Left cardiac atrium (tissue), 4 donors: ENCODE results near the gene PNP. TPM values are rescaled to one million over a fixed set of nuclear protein-coding genes. Genes with fewer than 3 reads are reported as not detected.
A peak's percentile ranks its signal among the peaks of the same experiment; 100 is the strongest.
"Not testable (repeated sequence)": the region's sequence is repeated elsewhere in the genome, so short reads cannot be mapped to it uniquely, and the experiment has no call there.

Source experiments
- ATAC-seq, 2 donors: fragments of 200-7000 bp; cut with Tn5 transposase; one replicate each; pipeline ENCODE4 v1.9.1; 2020; ENCODE audit warnings: mild to moderate bottlenecking in 2 of 2, moderate library complexity in 2 of 2
- DNase-seq: peaks from one replicate; pipeline ENCODE4 v3.0.0-alpha.2; 2020
- intact Hi-C, 2 donors: fragments of 100-400 bp; cut with DNase I; formaldehyde crosslinking; loops; one replicate each; pipeline versions ENCODE4 v1.14.1 to v1.15.1; 2022 to 2023
- total RNA-seq, 2 donors: library from RNA; stranded (reverse); fragmentation: NEBNext Ultra II Directional; extraction: Animal tissue kit (Norgen Biotek cat#: 25700); gene quantifications; one replicate each; pipeline ENCODE4 v1.2.1, GENCODE V29; 2021
- donor health status: DM: no; HTN: yes; CAD: no.
- donor health status: DM: no; HTN: yes; CAD: no; lungs with severe emphysema.
- donor health status: DM: yes; HTN: yes; CAD: no.
- donor health status: Dilated cardiomyopathy.

PNP gene
- total RNA-seq, 2 donors from 2014 or later = 10.8 to 29.4 TPM

- intact Hi-C loops = loop anchor here in 1 of 2 donors (10.0 kb wide), 2 partner anchors 108 to 232 kb away; partner anchors contain the start of genes ANG, PARP2 and RNASE4
- DNase-seq, ATAC-seq: not testable (repeated sequence)
Measured at GRCh38 chr14:20452831-20453230, 16.4 kb upstream of the PNP start.

- intact Hi-C loops = loop anchor here in 1 of 2 donors (2.0 to 10.0 kb wide), 3 partner anchors 42 to 230 kb away; partner anchors contain the start of genes ANG, PARP2, RNASE4 and TEP1
- DNase-seq = peak; percentile 99
- ATAC-seq = peak; percentile 96
Measured at GRCh38 chr14:20454516-20455354, 14.5 kb upstream of the PNP start, which contains the start of the genes APEX1 and OSGEP. Gene APEX1, plus strand, starts transcription at chr14:20455226. Its CDS starts 420 bp downstream, at chr14:20455646. Gene OSGEP, minus strand, starts transcription at chr14:20454812. Its CDS starts 129 bp downstream, at chr14:20454683.

- DNase-seq (no peak), ATAC-seq (peak; percentile 66 to 76)
- intact Hi-C loops = loop anchor here in 1 of 2 donors (2.0 to 10.0 kb wide), 3 partner anchors 43 to 229 kb away; partner anchors contain the start of genes ANG, PARP2, RNASE4 and TEP1
Measured at GRCh38 chr14:20455355-20456300, 13.6 kb upstream of the PNP start.

GRCh38 chr14:20456971-20457370 lies 12.2 kb upstream of the PNP start:
- peak; percentile 34 for DNase-seq
- intact Hi-C loops = loop anchor here in 1 of 2 donors (10.0 kb wide), 2 partner anchors 112 to 228 kb away; partner anchors contain the start of genes ANG, PARP2 and RNASE4

GRCh38 chr14:20458031-20458789 lies 11.0 kb upstream of the PNP start:
- no peak for ATAC-seq
- no peak for DNase-seq
- intact Hi-C loops = loop anchor here in 1 of 2 donors (10.0 kb wide), 2 partner anchors 113 to 227 kb away; partner anchors contain the start of genes ANG, PARP2 and RNASE4

More at GRCh38 chr14:20456971-20457370, 12.2 kb upstream of the PNP start:
- ATAC-seq = no peak

- ATAC-seq (peak; percentile 0 to 20), DNase-seq (no peak)
- intact Hi-C loops = loop anchor here in 1 of 2 donors (10.0 kb wide), 1 partner anchor 116 kb away; the partner anchor contains the start of gene PARP2
Measured at GRCh38 chr14:20460458-20461224, 8.6 kb upstream of the PNP start.

- peak; percentile 99 for DNase-seq
- intact Hi-C loops = loop anchor here in 1 of 2 donors (10.0 kb wide), 1 partner anchor 117 kb away; the partner anchor contains the start of gene PARP2
- peak; percentile 96 to 97 for ATAC-seq
Measured at GRCh38 chr14:20461225-20462141, 7.7 kb upstream of the PNP start, which contains the start of gene PIP4P1. Gene PIP4P1, minus strand, starts transcription at chr14:20461434. Its CDS starts 109 bp downstream, at chr14:20461325.

- peak in 1 of 2 donors; percentile 1 for ATAC-seq
- DNase-seq = peak; percentile 33
- intact Hi-C loops = loop anchor here in 1 of 2 donors (10.0 kb wide), 1 partner anchor 124 kb away; the partner anchor contains the start of gene PARP2
Measured at GRCh38 chr14:20468764-20469241, 403 bp upstream of the PNP start.

- ATAC-seq = peak; percentile 67 to 91
- DNase-seq = peak; percentile 42
- intact Hi-C loops = loop anchor here (10.0 kb wide), 2 partner anchors 125 to 135 kb away; partner anchors contain the start of gene PARP2 (in 1 of the 2)
Measured at GRCh38 chr14:20469890-20470602, 840 bp downstream of the PNP start.

GRCh38 chr14:20470603-20470901 lies 1.3 kb downstream of the PNP start:
- no peak for DNase-seq
- ATAC-seq = no peak
- intact Hi-C loops = loop anchor here in 1 of 2 donors (10.0 kb wide), 1 partner anchor 134 kb away; no protein-coding TSS in a partner anchor

GRCh38 chr14:20472536-20473169 lies 3.4 kb downstream of the PNP start:
- intact Hi-C loops = loop anchor here in 1 of 2 donors (10.0 kb wide), 1 partner anchor 132 kb away; no protein-coding TSS in a partner anchor
- DNase-seq = no peak
- ATAC-seq = no peak

- intact Hi-C loops = loop anchor here in 1 of 2 donors (10.0 kb wide), 1 partner anchor 128 kb away; no protein-coding TSS in a partner anchor
- ATAC-seq (no peak), DNase-seq (no peak)
Measured at GRCh38 chr14:20476776-20477175, 7.6 kb downstream of the PNP start.

GRCh38 chr14:20477211-20477876 lies 8.1 kb downstream of the PNP start:
- DNase-seq (peak; percentile 35), ATAC-seq (peak; percentile 78 to 91)
- intact Hi-C loops = loop anchor here in 1 of 2 donors (10.0 kb wide), 1 partner anchor 127 kb away; no protein-coding TSS in a partner anchor

GRCh38 chr14:20478894-20479293 lies 9.7 kb downstream of the PNP start:
- intact Hi-C loops = loop anchor here in 1 of 2 donors (10.0 kb wide), 1 partner anchor 126 kb away; no protein-coding TSS in a partner anchor
- no peak for DNase-seq
- ATAC-seq = no peak
